Measurements from ENCODE around the gene STK16.

STK16 gene

GRCh38 chr2:219213486-219214071, 31.7 kb upstream of the STK16 start:
- no peak for DNase-seq (ENCODE audit: low spot score)

- no peak for DNase-seq (ENCODE audit: low spot score)
These were observed 31.1 kb upstream of the STK16 start for GRCh38 chr2:219214141-219214540.

GRCh38 chr2:219214786-219215185, 30.5 kb upstream of the STK16 start:
- no peak for DNase-seq (ENCODE audit: low spot score)

GRCh38 chr2:219215871-219216534, 29.3 kb upstream of the STK16 start:
- DNase-seq (ENCODE audit: low spot score): no peak

GRCh38 chr2:219216535-219216915, 28.8 kb upstream of the STK16 start:
- no peak for DNase-seq (ENCODE audit: low spot score)

DNA sequence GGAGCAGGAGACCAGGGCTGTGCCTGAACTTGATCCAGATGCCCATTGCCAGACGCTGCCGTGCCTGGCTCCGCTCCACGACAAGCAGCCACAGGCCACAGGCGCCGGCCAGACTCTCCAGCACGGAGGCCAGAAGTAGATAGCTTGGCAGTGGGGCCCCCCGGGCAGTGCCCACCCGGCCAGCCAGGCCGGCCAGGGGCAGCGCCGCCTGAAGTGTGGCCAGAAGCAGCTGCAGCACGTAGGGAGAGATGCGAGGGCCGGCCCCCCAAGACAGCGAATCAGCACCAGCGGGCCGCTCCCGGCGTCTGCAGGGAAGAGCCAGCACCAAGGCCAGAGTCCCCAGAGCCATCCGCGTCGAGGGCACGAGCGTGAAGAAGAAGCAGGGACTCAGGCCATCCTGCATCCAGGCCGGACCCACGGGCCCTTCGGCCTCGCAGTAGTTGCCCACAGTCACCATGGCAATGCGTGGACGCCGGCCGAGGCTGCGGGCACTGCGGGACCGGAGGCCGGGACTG, 27.0 kb upstream of the STK16 start:
- no peak for DNase-seq (ENCODE audit: low spot score)

DNA sequence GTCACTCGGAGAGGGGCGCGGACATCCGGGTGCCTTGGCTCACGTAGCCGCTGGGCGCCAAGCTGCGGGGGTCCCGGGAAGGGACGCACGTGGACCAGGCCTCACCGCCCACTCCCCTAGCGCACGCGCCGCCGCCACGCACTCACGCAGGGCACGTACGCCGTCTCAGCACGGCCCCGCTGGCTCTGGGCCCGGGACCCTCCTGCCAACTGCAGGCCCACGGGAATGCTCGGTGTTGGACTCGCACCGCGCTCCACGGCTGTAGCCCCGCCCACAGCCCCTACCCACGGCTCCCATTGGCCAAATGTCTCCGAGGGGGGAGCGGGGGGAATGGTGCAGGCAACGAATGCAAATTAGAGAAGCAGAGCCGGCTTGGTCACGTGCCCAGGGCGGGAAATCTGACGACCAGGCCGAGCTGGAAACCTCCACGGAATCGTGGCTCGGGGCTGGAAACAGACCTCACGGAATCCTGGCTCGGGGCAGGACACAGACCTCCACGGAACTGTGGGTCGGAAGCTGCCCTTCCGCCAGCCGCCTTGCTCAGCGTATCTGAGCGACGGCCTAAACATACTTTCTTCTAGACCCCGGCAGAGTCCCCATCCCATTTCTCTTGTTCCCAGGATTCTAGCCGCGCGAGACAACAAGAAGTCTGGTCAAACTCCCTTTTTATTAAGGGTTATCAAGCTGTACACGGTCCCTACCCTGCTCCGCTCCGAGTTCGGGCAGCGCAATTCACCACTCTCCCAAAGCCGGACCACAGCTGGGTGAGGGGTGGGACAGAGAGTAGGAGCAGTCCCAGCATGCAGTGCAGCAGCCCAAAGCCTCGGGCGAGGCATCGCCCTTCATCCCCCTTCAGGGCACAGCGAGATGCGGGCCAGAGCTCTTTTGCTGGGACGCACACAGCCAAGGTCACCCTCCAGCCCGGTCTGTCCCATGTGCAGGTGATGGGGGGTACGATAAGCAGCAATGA, 26.3 kb upstream of the STK16 start, which contains the start of gene ABCB6:
TSS of gene ABCB6 (minus strand) at position 227 of the 970 bp plus-strand sequence. CDS start 285 bp downstream, outside the sequence.
- DNase-seq (ENCODE audit: low spot score): peak; percentile 95

DNA sequence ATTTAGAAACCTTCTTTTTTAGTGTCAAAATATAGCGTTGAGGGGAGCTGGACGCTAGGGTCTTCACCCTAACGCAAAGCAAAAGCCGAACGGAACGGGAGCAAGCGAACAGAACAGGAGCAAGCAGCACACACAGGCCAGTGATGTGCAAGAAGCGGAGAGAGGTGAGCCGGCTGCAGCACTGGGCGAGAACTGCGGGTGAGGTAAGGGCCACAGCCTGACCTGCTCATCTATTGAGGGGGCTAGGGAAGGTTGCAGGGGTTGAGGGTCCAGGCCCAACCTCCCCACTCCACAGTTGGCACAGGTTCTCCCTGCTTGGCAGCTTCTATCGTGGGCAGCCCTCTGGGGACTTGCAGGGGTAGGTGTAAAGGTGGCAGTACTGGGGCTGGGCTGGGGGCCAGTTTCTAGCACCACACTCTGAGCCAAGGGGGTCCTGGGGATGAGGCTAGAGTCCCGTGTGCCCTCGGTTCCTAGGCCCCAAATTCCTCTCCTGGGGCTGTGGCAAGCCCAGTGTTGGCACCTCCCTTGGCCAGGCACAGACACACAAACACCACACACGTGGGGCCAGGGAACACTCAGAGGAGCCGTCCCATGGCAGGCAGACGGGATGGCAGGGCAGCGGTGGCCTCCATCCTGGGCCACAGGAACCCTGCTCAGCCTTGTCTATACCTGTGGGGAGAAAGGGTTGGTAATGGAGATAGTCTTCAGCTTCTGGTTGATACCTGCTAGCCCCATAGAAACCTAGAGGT, 25.3 kb upstream of the STK16 start:
- DNase-seq (ENCODE audit: low spot score): no peak

GRCh38 chr2:219220652-219221402, 24.5 kb upstream of the STK16 start:
- DNase-seq (ENCODE audit: low spot score): no peak

DNA sequence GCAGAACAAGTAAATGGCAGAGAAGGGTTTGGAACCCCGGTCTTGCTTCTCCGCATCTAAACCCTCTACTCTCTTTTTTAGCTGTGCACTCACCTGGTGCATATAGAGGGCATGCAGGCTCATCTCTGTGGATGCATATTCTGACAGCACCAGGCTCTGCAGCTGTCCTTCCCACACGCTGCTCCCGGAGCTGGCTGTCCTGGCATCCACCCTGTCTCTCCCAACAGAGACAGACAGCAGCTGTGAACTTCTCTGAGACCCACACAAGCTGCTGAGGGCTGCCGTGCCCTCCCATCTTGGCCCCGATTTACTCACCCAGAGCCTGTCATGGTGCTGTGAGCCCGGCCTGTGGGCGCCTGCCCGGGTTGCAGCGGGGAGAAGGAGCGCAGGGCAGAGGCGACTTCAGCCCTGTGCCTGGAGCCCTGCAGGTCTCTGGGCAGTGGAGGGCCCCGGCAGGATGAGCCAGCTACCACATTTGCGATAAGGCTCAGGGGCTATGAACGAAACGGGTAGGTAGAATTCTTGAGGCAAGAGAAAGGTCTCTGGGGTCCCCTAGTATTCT, 23.2 kb upstream of the STK16 start:
- no peak for DNase-seq (ENCODE audit: low spot score)

- no peak for DNase-seq (ENCODE audit: low spot score)
These were observed 21.3 kb upstream of the STK16 start for GRCh38 chr2:219223831-219224610.

DNA sequence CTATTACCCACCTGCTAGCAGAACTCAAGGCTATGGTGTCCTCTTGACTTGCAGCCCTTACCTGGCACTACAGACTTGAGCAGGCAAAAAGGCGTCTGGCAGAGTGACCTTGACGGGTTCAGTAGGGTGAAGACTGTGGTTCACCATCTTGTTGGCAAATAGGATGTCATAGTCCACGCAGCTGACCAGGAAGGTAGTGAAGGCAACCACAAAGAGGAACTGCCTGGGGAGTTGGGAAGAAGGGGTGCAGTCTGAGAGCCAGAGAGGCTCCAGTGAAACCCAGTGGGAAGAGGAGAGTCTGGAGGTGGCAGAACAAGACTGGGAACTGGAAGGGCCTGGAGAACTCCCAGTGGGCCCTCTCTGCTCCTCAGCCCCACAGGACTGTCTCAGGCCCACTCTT, 19.9 kb upstream of the STK16 start:
- no peak for DNase-seq (ENCODE audit: low spot score)

DNA sequence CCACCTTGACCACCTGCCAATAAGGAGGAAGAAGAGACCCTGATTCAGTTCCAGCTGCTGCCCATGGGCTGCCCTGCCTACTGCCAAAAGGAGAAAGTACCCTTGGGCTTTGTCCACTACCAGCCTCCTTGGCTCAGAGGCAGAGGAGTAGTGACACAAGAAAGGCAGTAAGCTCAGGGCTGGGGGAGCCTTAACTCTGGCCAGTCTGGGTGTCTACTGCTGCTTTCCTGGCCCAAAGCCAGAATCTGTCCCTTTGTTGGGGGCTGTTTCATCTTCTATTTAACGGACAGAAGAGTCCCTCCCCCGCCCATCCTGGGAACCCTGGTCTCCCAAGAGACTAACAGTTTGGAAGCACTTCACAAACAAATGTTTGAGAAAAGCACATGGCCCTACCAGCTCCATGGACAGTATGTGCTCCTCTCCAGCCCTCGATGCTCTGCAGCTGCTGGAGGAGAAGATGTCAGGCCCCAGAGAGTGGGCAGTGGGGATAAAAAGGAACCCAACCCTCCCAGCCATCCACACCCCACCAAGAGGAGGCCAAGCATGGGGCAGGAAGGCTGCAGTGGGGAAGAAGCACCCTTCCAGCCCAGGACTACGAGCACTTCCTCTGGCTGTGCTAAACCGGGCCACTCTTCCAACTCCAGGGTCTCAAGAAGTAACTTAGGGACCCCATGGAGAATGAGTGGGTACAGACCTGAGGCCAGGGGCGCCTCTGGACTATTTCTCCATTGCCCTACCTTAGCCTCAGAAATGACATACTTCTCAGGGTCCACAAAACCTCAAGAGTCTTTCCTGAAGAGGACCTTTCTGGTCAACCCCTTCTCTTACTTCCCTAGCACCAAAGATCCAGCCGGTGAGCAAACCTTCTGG, 17.0 kb upstream of the STK16 start:
- no peak for DNase-seq (ENCODE audit: low spot score)

DNA sequence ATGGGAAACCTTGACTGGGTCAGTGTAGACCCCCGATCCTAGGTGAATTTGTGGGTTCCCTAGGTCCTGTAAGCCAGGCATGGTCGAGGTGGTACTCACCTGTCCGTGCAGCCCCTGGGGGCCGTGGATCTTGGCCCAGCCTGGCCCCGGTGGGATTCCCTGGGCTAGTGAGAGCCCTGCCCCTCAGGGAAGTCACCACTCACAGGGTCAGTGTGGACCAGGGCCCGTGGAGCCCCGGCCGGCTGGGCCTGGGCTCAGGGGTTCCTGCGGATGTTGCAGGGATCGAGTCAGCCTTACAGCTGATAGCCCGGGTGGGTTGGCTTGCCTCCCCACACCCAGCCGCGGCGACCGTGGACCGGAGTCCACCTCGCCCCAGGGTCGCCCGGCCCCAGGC, 16.4 kb upstream of the STK16 start:
- DNase-seq (ENCODE audit: low spot score): no peak

- peak; percentile 99 for DNase-seq (ENCODE audit: low spot score)
These were observed 15.8 kb upstream of the STK16 start, which contains the start of the genes ANKZF1 and ATG9A for GRCh38 chr2:219229305-219230058. Gene ANKZF1, plus strand, starts transcription at chr2:219229806. Its CDS starts 452 bp downstream, at chr2:219230258. Gene ATG9A, minus strand, starts transcription at chr2:219229636. Its CDS starts 1,612 bp downstream, at chr2:219228024.

GRCh38 chr2:219230059-219230540, 15.2 kb upstream of the STK16 start:
- DNase-seq (ENCODE audit: low spot score): peak; percentile 58

GRCh38 chr2:219234331-219234730, 10.9 kb upstream of the STK16 start:
- no peak for DNase-seq (ENCODE audit: low spot score)

- DNase-seq (ENCODE audit: low spot score): no peak
These were observed 2.0 kb upstream of the STK16 start for GRCh38 chr2:219243291-219243761.
